Measurements from ENCODE around the gene ATP1A4. TPM values are rescaled to one million over a fixed set of nuclear protein-coding genes. Genes with fewer than 3 reads are reported as not detected.

ATP1A4 gene
- not detected in 2 replicates for total RNA-seq

DNA sequence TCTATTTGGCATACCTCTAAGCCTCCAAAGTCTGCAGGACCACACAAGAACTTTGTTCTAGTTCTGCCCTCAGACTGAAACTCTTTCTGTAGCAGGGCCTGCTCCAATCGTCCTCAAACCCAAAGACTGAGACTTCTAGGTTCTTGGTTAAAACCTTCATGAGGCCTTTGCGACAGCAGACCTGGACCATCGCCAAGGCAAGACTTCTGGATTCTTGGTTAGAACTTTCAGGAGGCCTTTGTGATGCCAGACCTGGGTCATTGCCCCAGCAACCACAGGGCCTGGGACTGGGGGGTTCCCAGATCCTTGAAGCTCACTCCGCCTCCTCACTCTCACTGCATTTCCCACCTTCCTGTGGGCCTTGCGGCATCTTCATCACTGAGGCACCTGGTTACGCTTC is at the start of gene ATP1A4:
TSS of gene ATP1A4 (plus strand) at position 301 of the 400 bp plus-strand sequence. CDS start 438 bp downstream, outside the sequence.

DNA sequence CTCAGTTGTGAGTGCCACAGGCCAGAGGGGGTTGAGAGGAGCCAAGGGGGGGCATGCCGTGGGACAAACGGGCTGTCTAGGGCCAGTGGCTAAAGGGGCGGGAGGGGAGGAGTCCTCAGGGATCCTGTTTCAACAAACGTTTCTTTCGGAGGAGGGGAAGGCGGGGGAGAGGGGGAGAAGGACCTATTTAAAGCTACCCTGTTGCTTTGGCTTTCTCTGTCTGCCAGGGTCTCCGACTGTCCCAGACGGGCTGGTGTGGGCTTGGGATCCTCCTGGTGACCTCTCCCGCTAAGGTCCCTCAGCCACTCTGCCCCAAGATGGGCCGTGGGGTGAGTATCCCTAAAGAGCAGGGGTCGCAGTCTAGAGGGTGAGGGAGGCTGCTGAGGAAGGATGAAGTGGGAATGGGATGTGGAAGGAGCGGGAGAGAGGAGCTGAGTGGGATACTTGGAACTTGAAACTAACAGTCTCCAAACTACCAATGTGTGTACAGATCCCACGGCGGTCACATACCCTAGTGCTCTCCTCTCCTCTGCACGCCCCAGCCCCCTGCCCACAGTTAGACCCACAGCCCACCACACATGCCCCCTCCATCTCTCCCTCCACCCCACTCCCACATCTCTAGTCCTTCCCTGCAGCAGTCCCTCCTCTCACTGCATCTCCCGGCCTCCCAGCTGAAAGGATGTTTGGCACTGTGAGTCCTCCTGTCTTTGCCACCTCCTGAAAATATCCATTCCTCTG is 35.7 kb upstream of the ATP1A4 start, which contains the start of gene ATP1A2:
TSS of gene ATP1A2 (plus strand) at position 215 of the 738 bp plus-strand sequence. CDS start at position 318, 103 bp downstream.

DNA sequence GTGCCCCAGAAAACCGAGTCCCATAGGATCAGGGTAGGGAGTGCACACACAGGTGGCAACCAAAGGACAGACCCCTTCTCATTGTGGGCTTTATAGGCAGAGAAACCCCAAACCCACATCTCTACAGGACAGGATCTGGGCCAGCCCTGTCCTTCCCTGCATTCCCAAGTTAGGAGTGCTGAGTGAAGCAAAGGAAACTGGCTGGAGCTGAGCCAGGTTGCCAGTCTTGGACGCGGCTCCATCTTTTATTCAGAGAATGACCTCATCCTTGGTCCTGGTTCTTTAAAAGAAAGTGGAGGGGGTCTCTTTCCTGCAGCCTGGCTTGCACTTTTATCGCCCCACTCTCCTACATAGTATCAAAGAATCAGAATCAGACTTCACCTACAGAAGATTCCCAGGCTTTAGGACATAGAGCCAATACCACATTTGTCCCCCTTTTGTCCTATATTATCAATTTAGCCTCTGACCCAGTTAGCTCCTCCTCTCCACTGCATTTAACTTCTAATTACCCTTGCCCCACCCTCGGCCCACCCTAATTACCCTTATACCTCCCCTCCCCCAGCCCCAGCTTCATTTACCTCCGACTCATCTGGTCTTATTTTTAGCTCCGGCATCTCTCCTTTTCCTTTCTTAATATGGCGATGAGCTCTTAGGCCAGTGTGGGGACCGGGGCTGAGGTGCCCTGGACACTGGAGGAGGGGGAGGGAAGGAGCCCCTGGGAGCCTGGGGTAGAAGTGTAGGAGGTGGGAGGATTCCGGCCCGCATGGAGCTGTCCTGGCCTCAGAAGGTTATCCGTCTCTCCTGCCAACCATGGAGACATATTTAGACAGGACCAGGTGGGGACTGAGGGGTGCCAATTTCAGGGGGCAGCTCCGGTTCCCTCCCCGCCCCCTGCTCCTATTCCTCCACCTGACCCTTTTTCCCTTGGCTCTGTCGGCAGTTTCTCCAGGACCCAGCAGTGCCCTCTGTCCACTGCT is 38.5 kb downstream of the ATP1A4 start, which contains the start of gene CASQ1:
TSS of gene CASQ1 (plus strand) at position 927 of the 977 bp plus-strand sequence. CDS start 177 bp downstream, outside the sequence.

DNA sequence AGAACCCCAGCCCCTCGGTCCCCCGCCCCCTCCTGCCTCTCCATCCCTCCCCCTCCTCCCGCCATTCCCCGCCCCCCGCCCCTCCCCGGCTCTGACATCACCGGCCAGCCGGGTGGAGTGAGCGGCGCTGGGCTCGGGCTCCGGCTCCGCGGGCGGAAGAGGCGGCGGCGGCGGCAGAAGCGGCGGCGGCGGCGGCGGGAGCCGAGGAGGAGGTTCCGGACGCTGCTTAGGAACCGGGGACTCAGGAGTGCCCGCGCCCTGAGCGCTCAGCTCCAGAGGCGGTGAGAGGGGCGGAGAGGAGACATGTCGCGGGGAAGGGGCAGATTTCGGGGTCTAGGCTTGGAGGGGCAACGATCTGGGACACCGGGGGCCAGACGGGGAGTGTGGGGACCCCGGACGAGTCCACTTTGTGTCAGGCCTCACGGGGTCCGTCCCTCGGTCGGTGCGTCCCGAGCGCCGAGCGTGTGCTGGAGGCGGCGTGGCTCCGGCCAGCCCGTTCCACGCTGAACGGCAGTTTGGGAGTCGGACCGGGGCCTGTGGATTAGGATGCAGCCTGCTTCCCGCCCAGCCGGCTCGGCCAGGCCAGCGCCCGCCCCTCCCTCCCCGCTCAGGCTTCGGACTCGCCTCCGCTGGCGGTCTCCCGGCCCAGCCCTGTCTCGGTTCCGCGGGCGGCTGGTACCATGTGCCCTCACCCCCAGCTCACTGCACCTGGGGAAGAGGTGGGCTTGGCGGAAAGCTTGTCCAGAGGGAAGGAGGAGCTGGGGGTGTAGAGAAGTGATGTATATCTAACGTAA is 54.0 kb downstream of the ATP1A4 start, which contains the start of gene PEA15:
TSS of gene PEA15 (plus strand) at position 143 of the 794 bp plus-strand sequence. CDS start 6,161 bp downstream, outside the sequence.

Other genes with a start within 250 kb of the ATP1A4 start
- 124 and 172 TPM in 2 replicates for gene TAGLN2, start 226.1 kb upstream of the ATP1A4 start, total RNA-seq
- under 0.01 TPM in 1 of 2 replicates, not detected in the other for gene IGSF9, start 206.0 kb upstream of the ATP1A4 start, total RNA-seq
- not detected in 2 replicates for gene SLAMF9, start 197.4 kb upstream of the ATP1A4 start, total RNA-seq
- gene PIGM, start 119.6 kb upstream of the ATP1A4 start, total RNA-seq = 5.1 and 5.4 TPM in 2 replicates
- not detected in 2 replicates for gene KCNJ10, start 81.4 kb upstream of the ATP1A4 start, total RNA-seq
- gene KCNJ9, start 70.1 kb upstream of the ATP1A4 start, total RNA-seq = not detected in 2 replicates
- 20.9 TPM in 2 replicates for gene IGSF8, start 53.0 kb upstream of the ATP1A4 start, total RNA-seq
- gene ATP1A2, start 35.8 kb upstream of the ATP1A4 start, total RNA-seq = not detected in 2 replicates
- not detected in 2 replicates for gene CASQ1, start 39.0 kb downstream of the ATP1A4 start, total RNA-seq
- 240 and 266 TPM in 2 replicates for gene PEA15, start 53.8 kb downstream of the ATP1A4 start, total RNA-seq
- 85.9 and 90.9 TPM in 2 replicates for gene DCAF8, start 110.9 kb downstream of the ATP1A4 start, total RNA-seq
- 56.0 and 90.3 TPM in 2 replicates for gene PEX19, start 133.5 kb downstream of the ATP1A4 start, total RNA-seq
- gene COPA, start 191.6 kb downstream of the ATP1A4 start, total RNA-seq = 331 and 398 TPM in 2 replicates
- gene NCSTN, start 191.8 kb downstream of the ATP1A4 start, total RNA-seq = 102 and 111 TPM in 2 replicates
- gene NHLH1, start 215.5 kb downstream of the ATP1A4 start, total RNA-seq = 0.12 and 0.16 TPM in 2 replicates
- gene VANGL2, start 249.0 kb downstream of the ATP1A4 start, total RNA-seq = 0.12 and 0.49 TPM in 2 replicates